HFFc6 (cell line): ENCODE measurements around the gene NLRX1. TPM values are rescaled to one million over a fixed set of nuclear protein-coding genes. Genes with fewer than 3 reads are reported as not detected.

Experiments used
- DNase-seq: peaks from one replicate; pipeline ENCODE4 v3.0.0-alpha.2; 2018
- H3K27ac Mint-ChIP-seq: 2 replicates; pipeline ENCODE4 v1.8.0; 2020; ENCODE audit warnings: mild to moderate bottlenecking, mixed read lengths
- H3K27me3 Mint-ChIP-seq: 2 replicates; pipeline ENCODE4 v1.8.0; 2021; ENCODE audit warnings: mild to moderate bottlenecking, moderate library complexity, mixed read lengths; ENCODE audit not compliant: insufficient read depth
- H3K36me3 Mint-ChIP-seq: 2 replicates; pipeline ENCODE4 v1.8.0; 2021; ENCODE audit warnings: low read depth, mixed read lengths
- H3K4me1 Mint-ChIP-seq: 2 replicates; pipeline ENCODE4 v1.8.0; 2020; ENCODE audit warnings: low read depth, mixed read lengths
- H3K4me3 Mint-ChIP-seq: 2 replicates; pipeline ENCODE4 v1.8.0; 2020; ENCODE audit warnings: mild to moderate bottlenecking, moderate library complexity, mixed read lengths
- H3K9me3 Mint-ChIP-seq: 2 replicates; pipeline ENCODE4 v1.8.0; 2020; ENCODE audit warnings: mild to moderate bottlenecking, mixed read lengths
- total RNA-seq, 6 experiments: library from RNA; stranded (reverse); fragmentation: NEBNext Ultra II Directional; extraction: Animal tissue kit (Norgen Biotek cat#: 25700); gene quantifications; 2 replicates in 1 of 6; 3 replicates in 5 of 6; pipeline ENCODE4 v1.2.3, GENCODE V29; 2021
- TF ChIP-seq, protein P1 (sequence below): fragments of 200-600 bp; sonication (generic); IDR thresholded peaks from 2 replicates; pipeline ENCODE4 v1.5.0; 2021; ENCODE audit warnings: antibody characterized with exemption, mild to moderate bottlenecking

The NLRX1 gene
- total RNA-seq, 6 experiments from 2014 or later = 11.8 to 14.5 (median 12.9) TPM

DNA sequence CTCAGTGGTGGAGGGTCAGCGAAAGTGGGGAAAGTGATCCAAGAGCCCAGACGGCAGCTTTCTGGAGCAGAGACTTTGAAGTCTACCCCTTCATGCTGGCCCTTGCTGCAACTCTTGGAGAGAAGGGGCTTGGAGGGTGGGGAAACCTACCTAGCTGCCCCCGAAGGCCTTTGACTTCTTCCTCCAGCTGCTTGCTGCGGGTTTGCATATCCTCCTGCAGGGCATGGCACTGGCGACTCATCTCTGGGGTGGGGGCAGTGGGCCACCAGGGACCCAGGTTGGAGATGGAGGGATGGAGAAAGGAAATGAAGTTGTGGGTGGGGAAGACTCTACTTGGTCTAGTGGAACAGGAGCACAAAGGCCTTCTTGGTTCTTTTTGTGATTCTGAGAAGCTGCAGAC, 24.5 kb downstream of the NLRX1 start:
- no peak for DNase-seq
- H3K9me3 Mint-ChIP-seq = no peaks in the 10 kb centered on the region

DNA sequence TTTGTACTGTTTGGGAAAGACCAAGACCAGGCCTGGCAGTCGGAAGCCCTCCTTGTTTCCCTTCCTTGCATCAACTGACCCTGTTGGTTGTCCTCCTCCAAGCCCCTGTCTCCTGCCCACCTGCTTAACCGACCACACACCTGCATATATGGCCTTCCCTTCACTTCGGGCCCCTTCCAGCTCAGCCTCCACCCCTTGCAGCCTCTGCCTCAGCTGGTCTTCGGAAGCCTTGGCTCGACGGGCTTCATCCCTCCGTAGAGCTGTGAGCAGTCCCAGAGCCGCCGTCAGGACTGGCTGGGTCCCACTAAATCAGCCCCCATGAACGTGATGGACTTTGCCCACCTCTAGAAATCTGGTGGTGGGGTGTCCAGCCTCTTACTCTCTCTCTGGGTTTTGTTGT, 25.1 kb downstream of the NLRX1 start:
- DNase-seq = no peak
- TF ChIP-seq, protein P1, sequence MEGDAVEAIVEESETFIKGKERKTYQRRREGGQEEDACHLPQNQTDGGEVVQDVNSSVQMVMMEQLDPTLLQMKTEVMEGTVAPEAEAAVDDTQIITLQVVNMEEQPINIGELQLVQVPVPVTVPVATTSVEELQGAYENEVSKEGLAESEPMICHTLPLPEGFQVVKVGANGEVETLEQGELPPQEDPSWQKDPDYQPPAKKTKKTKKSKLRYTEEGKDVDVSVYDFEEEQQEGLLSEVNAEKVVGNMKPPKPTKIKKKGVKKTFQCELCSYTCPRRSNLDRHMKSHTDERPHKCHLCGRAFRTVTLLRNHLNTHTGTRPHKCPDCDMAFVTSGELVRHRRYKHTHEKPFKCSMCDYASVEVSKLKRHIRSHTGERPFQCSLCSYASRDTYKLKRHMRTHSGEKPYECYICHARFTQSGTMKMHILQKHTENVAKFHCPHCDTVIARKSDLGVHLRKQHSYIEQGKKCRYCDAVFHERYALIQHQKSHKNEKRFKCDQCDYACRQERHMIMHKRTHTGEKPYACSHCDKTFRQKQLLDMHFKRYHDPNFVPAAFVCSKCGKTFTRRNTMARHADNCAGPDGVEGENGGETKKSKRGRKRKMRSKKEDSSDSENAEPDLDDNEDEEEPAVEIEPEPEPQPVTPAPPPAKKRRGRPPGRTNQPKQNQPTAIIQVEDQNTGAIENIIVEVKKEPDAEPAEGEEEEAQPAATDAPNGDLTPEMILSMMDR = no peak
- H3K9me3 Mint-ChIP-seq = no peaks in the 10 kb centered on the region
- no peaks in the 10 kb centered on the region for H3K36me3 Mint-ChIP-seq
- peaks cover 7% of the 10 kb centered on the region for H3K27me3 Mint-ChIP-seq
- peaks cover 15% of the 10 kb centered on the region for H3K4me1 Mint-ChIP-seq
- no peak overlapping the region for H3K4me3 Mint-ChIP-seq
- H3K27ac Mint-ChIP-seq = no peak overlapping the region

More for the DNA sequence above, 24.5 kb downstream of the NLRX1 start:
- TF ChIP-seq, protein P1 = no peak
- Mint-ChIP-seq H3K36me3 (no peaks in the 10 kb centered on the region), H3K4me3 (no peak overlapping the region), H3K27me3 (peaks cover 12% of the 10 kb centered on the region), H3K27ac (no peak overlapping the region), H3K4me1 (peaks cover 15% of the 10 kb centered on the region)

DNA sequence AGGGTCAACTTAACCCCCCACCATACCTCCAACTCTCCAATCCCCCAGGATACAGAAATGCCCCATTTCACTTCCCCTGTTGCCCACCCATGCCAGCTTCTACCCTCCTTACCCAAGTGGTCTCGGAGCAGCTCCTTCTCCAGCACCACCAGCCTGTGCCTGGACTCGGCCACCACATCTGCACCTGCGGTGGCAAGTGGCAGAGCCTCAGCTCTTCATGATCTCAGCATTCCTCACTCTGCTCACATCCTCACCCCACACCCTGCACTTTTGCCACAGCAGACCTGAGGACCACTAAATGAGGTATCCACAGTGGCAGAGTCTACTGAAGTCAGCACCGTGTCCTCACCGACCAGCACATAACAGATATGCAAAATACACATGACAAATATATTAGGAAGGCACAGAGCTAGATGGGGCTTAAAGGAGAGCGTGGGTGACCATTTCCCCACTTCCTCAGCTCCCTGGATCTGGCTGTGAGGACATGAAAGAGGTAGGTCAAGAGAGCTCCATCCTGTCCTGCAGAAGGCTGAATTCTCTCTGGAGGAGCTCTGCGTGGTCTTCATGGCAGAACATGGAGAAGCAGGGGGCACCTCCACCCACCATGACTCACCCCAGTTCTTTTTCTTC, 26.4 kb downstream of the NLRX1 start:
- H3K36me3 Mint-ChIP-seq = no peaks in the 10 kb centered on the region
- H3K27ac Mint-ChIP-seq = no peak overlapping the region
- peak overlapping the region; percentile 54; the same call in 1 of the 2 replicates for H3K4me3 Mint-ChIP-seq

DNA sequence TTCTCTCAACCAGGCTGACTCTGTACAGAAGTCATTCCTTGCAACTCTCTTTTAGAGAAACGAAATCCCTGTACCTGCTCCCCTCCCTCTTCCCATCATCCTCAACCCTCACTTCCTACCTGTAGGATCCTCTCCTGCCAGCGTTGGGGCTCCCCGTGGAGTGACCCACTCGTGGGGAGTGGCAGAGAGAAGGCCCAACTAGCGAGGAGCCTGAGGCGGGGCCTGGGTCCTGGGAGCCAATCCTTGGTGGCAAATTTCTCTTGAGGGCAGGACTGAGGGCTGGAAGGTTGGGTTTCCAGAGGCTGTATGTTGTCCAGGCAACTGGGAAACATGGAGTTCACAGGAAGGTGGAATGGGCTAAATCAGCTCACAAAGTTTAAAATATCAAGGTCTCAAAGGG, 27.2 kb downstream of the NLRX1 start:
- TF ChIP-seq, protein P1 = no peak
- Mint-ChIP-seq H3K27ac (peak overlapping the region; percentile 49; the same call in 1 of the 2 replicates), H3K27me3 (peaks cover 6% of the 10 kb centered on the region), H3K4me3 (peak overlapping the region; percentile 54), H3K9me3 (no peaks in the 10 kb centered on the region), H3K36me3 (no peaks in the 10 kb centered on the region), H3K4me1 (peaks cover 15% of the 10 kb centered on the region)
- peak; percentile 66 for DNase-seq

More for the DNA sequence above, 26.4 kb downstream of the NLRX1 start:
- DNase-seq = no peak
- peaks cover 6% of the 10 kb centered on the region for H3K27me3 Mint-ChIP-seq
- TF ChIP-seq, protein P1 = no peak
- no peaks in the 10 kb centered on the region for H3K9me3 Mint-ChIP-seq
- H3K4me1 Mint-ChIP-seq = peaks cover 15% of the 10 kb centered on the region

DNA sequence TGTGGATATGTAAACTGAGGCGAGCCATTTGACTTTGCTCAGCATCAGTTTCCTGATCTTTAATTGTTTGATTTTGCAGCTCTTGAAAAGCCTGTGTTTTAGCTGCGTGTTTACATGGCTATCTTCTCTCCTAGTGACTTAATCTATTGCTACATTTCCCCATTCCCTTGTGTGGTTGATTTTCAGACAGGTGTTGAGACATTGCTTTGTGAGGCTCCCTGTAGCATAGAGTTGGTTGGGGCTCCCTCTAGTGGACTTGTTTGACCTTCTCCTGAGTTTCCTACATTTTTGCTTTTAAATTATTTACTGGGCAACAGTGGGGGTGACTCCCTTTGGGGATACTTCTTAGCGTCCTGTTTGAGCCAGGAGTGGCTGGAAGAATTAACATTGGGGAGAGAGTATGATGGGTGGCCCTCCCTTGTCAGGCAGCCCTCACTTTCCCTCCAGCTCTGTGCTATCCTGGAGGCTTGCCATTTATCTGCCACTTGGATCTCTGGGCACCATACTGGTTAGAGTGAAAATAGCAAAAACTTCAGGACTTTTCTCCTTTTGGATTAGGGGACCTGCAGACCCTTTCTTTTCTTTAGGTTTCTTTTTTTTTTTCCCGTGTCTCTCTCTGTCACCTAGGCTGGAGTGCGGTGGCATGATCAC, 28.4 kb downstream of the NLRX1 start:
- TF ChIP-seq, protein P1 = peak; percentile 91
- DNase-seq = peak; percentile 77
- H3K4me1 Mint-ChIP-seq = peaks cover 15% of the 10 kb centered on the region
- H3K27me3 Mint-ChIP-seq = peaks cover 10% of the 10 kb centered on the region
- no peaks in the 10 kb centered on the region for H3K36me3 Mint-ChIP-seq
- no peaks in the 10 kb centered on the region for H3K9me3 Mint-ChIP-seq
- H3K27ac Mint-ChIP-seq = no peak overlapping the region
- no peak overlapping the region for H3K4me3 Mint-ChIP-seq
